ENCODE measurements around the gene COQ8B.

GRCh38 chr19:40663695-40664692 lies 52.7 kb downstream of the COQ8B start:
- TF ChIP-seq GATA3 (IDR thresholded peaks at IDR 0.05; ENCODE audit: low read depth, low read length): no peak
- TF ChIP-seq GATA2 (IDR thresholded peaks at IDR 0.05; ENCODE audit: low read depth, low read length): no peak

Measured in SH-SY5Y (cell line).